ENCODE data around the gene ZNF385A. TPM values are rescaled to one million over a fixed set of nuclear protein-coding genes. Genes with fewer than 3 reads are reported as not detected.

Gene ZNF385A
- total RNA-seq, 1 experiment from 2014 or later: 5.7 TPM

DNA sequence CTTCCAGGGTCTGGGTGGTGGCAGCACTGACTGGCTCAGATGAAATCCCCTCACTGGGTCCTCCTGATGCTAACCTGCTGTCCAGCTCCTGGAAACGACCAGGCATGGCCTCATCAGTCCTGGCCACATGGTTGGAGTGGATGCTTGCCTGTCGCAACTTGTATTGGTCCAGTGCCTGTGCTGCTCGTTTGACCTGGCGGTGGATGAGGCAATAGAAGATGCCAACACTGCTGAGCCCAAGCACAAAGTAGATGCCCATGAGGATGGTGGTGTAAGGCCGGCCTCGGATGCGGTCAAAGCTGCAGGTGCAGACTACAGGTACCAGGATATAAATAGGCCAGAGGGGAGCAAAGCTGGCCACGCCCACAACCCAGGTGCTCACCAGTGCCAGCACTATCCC, 21.5 kb downstream of the ZNF385A start:
- TF ChIP-seq, protein P1, sequence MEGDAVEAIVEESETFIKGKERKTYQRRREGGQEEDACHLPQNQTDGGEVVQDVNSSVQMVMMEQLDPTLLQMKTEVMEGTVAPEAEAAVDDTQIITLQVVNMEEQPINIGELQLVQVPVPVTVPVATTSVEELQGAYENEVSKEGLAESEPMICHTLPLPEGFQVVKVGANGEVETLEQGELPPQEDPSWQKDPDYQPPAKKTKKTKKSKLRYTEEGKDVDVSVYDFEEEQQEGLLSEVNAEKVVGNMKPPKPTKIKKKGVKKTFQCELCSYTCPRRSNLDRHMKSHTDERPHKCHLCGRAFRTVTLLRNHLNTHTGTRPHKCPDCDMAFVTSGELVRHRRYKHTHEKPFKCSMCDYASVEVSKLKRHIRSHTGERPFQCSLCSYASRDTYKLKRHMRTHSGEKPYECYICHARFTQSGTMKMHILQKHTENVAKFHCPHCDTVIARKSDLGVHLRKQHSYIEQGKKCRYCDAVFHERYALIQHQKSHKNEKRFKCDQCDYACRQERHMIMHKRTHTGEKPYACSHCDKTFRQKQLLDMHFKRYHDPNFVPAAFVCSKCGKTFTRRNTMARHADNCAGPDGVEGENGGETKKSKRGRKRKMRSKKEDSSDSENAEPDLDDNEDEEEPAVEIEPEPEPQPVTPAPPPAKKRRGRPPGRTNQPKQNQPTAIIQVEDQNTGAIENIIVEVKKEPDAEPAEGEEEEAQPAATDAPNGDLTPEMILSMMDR (conservative IDR thresholded peaks at IDR 0.05): no peak
- Histone ChIP-seq H3K9ac (ENCODE audit: extremely low read depth, insufficient read length, low read length) (no peak overlapping the region), H3K14ac (ENCODE audit: insufficient read depth, low read length) (no peak overlapping the region), H3K27me3 (ENCODE audit: insufficient read depth, low read length) (no peaks in the 10 kb centered on the region), H3K4ac (ENCODE audit: low read depth, low read length) (no peak overlapping the region), H3K79me2 (ENCODE audit: insufficient read depth, low read length) (no peaks in the 10 kb centered on the region), H3K4me1 (ENCODE audit: insufficient read depth, low read length) (no peaks in the 10 kb centered on the region; the same call in 1 of the 2 replicates), H3K18ac (ENCODE audit: insufficient read length, low read depth, low read length) (no peak overlapping the region), H3K27ac (ENCODE audit: insufficient read length, low read depth, low read length) (no peak overlapping the region), H3T11ph (ENCODE audit: low read length) (no peak overlapping the region), H4K91ac (ENCODE audit: insufficient read length, low read depth, low read length) (no peak overlapping the region), H3K56ac (ENCODE audit: insufficient read length, low read depth, low read length) (no peak overlapping the region), H2BK20ac (ENCODE audit: low read depth, low read length, poor library complexity, severe bottlenecking) (no peak overlapping the region), H4K20me1 (ENCODE audit: control insufficient read depth, insufficient read depth, insufficient read length) (peaks cover 3% of the 10 kb centered on the region), H3K23ac (ENCODE audit: insufficient read length, low read depth, low read length) (no peak overlapping the region), H3K79me1 (ENCODE audit: insufficient read depth, low read depth, low read length, poor library complexity, severe bottlenecking) (no peaks in the 10 kb centered on the region), H2BK5ac (ENCODE audit: insufficient read length, low read length) (no peak overlapping the region), H2BK12ac (ENCODE audit: insufficient read length, low read depth, low read length) (no peak overlapping the region), H2BK15ac (ENCODE audit: low read depth, low read length) (no peak overlapping the region), H2AFZ (ENCODE audit: low read length) (no peak overlapping the region), H3K23me2 (ENCODE audit: insufficient read length, low read depth, low read length, poor library complexity, severe bottlenecking) (peaks cover 9% of the 10 kb centered on the region), H3K9me3 (ENCODE audit: control insufficient read depth, low read depth, low read length) (no peaks in the 10 kb centered on the region), H2BK120ac (ENCODE audit: low read depth, low read length, poor library complexity, severe bottlenecking) (no peak overlapping the region), H3K4me2 (ENCODE audit: insufficient read depth, insufficient read length, low read length) (no peak overlapping the region), H2AK5ac (ENCODE audit: insufficient read length, low read length) (no peak overlapping the region), H4K5ac (ENCODE audit: insufficient read length, low read depth, low read length) (no peak overlapping the region), H4K8ac (replicated peaks; ENCODE audit: insufficient read length, low read depth, low read length) (no peak overlapping the region)
- H3K27ac Mint-ChIP-seq: no peak overlapping the region
- WGBS (ENCODE audit: extremely low coverage, insufficient read length, low lambda C conversion rate): no CpG with 5 or more reads among the region's 8 CpGs
- H3K9me3 Mint-ChIP-seq: no peaks in the 10 kb centered on the region
- no peak overlapping the region for H3K4me3 Mint-ChIP-seq
- H3K36me3 Mint-ChIP-seq (ENCODE audit: insufficient read depth in 1 of 3, low read depth in 3 of 3): no peaks in the 10 kb centered on the region
- peaks cover 24% of the 10 kb centered on the region for H3K27me3 Mint-ChIP-seq (ENCODE audit: low read depth)
- DNase-seq: no peak
- peaks cover 9% of the 10 kb centered on the region in 2 experiments for H3K4me1 Mint-ChIP-seq
